ENCODE measurements around the gene MBNL1.

DNA sequence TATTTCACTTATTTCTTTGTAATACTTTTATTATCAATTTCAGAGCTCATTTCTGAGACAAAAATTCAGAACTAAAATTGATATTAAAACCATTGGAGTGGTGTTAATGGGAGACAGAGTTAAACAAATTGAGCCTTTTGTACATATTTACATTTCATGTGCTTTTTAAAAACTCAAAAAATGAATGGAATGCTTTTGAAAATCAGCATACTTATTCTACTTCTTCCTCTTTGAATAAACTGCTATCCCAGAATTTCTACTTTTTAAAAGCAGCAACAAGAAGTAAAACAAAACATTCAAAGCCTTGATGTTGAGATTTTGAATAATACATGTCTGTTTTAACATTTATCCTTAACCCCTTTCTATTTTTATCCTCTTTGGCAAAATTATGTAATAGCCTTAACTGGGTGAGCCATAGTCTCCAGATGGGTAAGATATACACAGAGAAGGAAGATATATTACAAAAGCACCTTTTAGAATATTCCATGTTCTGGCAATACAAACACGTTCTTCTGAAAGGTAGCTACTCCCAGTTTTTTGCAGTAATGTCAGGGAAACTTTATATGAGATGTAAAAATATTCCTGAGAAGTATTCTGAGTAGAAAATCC is 123.6 kb downstream of the MBNL1 start:
- TF ChIP-seq, protein P1, sequence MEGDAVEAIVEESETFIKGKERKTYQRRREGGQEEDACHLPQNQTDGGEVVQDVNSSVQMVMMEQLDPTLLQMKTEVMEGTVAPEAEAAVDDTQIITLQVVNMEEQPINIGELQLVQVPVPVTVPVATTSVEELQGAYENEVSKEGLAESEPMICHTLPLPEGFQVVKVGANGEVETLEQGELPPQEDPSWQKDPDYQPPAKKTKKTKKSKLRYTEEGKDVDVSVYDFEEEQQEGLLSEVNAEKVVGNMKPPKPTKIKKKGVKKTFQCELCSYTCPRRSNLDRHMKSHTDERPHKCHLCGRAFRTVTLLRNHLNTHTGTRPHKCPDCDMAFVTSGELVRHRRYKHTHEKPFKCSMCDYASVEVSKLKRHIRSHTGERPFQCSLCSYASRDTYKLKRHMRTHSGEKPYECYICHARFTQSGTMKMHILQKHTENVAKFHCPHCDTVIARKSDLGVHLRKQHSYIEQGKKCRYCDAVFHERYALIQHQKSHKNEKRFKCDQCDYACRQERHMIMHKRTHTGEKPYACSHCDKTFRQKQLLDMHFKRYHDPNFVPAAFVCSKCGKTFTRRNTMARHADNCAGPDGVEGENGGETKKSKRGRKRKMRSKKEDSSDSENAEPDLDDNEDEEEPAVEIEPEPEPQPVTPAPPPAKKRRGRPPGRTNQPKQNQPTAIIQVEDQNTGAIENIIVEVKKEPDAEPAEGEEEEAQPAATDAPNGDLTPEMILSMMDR (conservative IDR thresholded peaks at IDR 0.05 in 1 of 2, IDR thresholded peaks at IDR 0.05 in 1 of 2; ENCODE audit: extremely low read depth in 1 of 2, insufficient read depth in 1 of 2, low read depth in 1 of 2, low read length in 2 of 2) = no peak
- no peak for TF ChIP-seq EZH2 (IDR thresholded peaks at IDR 0.05; ENCODE audit: borderline replicate concordance, low read length)

Measured in mammary epithelial cell (primary cell).